ENCODE data around the gene ZNF592. TPM values are rescaled to one million over a fixed set of nuclear protein-coding genes. Genes with fewer than 3 reads are reported as not detected.

ZNF592 gene
- total and polyA plus RNA-seq, 9 of the 15 experiments (the other 6 are each of a cell fraction or from before 2014, with no cell fraction given): 0.88 to 23.8 (median 7.4) TPM

- no peak for TF ChIP-seq MAX (CRISPR knock-in tag; IDR thresholded peaks at IDR 0.05)
- no peak for TF ChIP-seq HBP1 (CRISPR knock-in tag; IDR thresholded peaks at IDR 0.05)
- TF ChIP-seq ARID2 (IDR thresholded peaks at IDR 0.05): no peak
- no peak for TF ChIP-seq HDAC1 (IDR thresholded peaks at IDR 0.05)
- TF ChIP-seq ARHGAP35 (IDR thresholded peaks at IDR 0.05; ENCODE audit: partially characterized antibody): no peak
- no peak for TF ChIP-seq DPF2 (IDR thresholded peaks at IDR 0.05)
Measured at GRCh38 chr15:84764989-84765388, 16.6 kb downstream of the ZNF592 start (continued).

- Histone ChIP-seq H3K4me3 (no peak overlapping the region), H3K9ac (ENCODE audit: insufficient read depth in 1 of 2, low read depth in 2 of 2, low read length in 2 of 2) (no peak overlapping the region), H3K9me3 (replicated peaks; ENCODE audit: control insufficient read depth, insufficient read depth, low read depth, low read length) (no peaks in the 10 kb centered on the region), H3K27ac (ENCODE audit: extremely low read depth, low read depth, low read length) (no peak overlapping the region), H3K9me1 (ENCODE audit: control insufficient read depth, insufficient read depth, low read length) (peaks cover 11% of the 10 kb centered on the region), H2AFZ (ENCODE audit: low read depth, low read length) (no peak overlapping the region), H3K79me2 (ENCODE audit: control insufficient read depth, insufficient read depth, low read length) (peaks cover 56% of the 10 kb centered on the region), H3K4me2 (ENCODE audit: insufficient read depth, low read length) (no peak overlapping the region), H3K4me1 (replicated peaks in 1 of 2; ENCODE audit: control insufficient read depth in 2 of 2, insufficient read depth in 2 of 2, low read length in 2 of 2) (peaks cover 8% of the 10 kb centered on the region in 2 experiments; a peak in 2 of 5 replicates), H4K20me1 (replicated peaks; ENCODE audit: control insufficient read depth, insufficient read depth, low read length) (peaks cover 26% of the 10 kb centered on the region), H3K27me3 (ENCODE audit: control insufficient read depth in 2 of 2, insufficient read depth in 2 of 2, low read length in 2 of 2) (no peaks in the 10 kb centered on the region), H3K36me3 (ENCODE audit: control insufficient read depth, insufficient read depth, low read length) (peaks cover 58% of the 10 kb centered on the region)
- ChIA-PET CTCF (ENCODE audit: low intra/inter-chr PET ratio) (no interaction called here), POLR2A (no interaction called here)
- TF ChIP-seq ELF2 (CRISPR knock-in tag; IDR thresholded peaks at IDR 0.05) (no peak), HMBOX1 (IDR thresholded peaks at IDR 0.05) (no peak), MTF1 (CRISPR knock-in tag; IDR thresholded peaks at IDR 0.05; ENCODE audit: borderline replicate concordance) (no peak), ARID3B (CRISPR knock-in tag; IDR thresholded peaks at IDR 0.05; ENCODE audit: borderline replicate concordance) (no peak), RCOR1 (IDR thresholded peaks at IDR 0.05; ENCODE audit: borderline replicate concordance in 1 of 2, low read depth in 2 of 2, low read length in 2 of 2) (no peak), EP400 (IDR thresholded peaks at IDR 0.05) (no peak)
- in situ Hi-C loops (cut with MboI) (no loop called here), intact Hi-C loops (cut with micrococcal nuclease) (no loop called here)
- ATAC-seq: no peak
- no peak for DNase-seq (ENCODE audit: extremely low read depth in 1 of 4, low spot score in 3 of 4)
- 92% methylated on average over 4 of the region's 4 CpGs for WGBS (ENCODE audit: insufficient coverage, low coverage, missing lambda C conversion rate)
- no TSS peak for BruUV-seq (replicated peaks)
- FAIRE-seq: no peak
Measured at GRCh38 chr15:84765675-84766074, 17.3 kb downstream of the ZNF592 start.

All from K562 (cell line).